Fibroblast of pulmonary artery (primary cell): ENCODE measurements around the gene GSG1.

Source experiments
- DNase-seq: peaks from one replicate; pipeline ENCODE4 v3.0.0-alpha.2; 2010; ENCODE audit warnings: low read depth
- H3K4me3 ChIP-seq: replicated peaks from 2 replicates; pipeline ENCODE4 v1.5.1; 2011; ENCODE audit warnings: low read depth, mild to moderate bottlenecking, control low read depth, low read length, moderate library complexity
- CTCF ChIP-seq: IDR thresholded peaks from 2 replicates; pipeline ENCODE4 v1.5.1; 2011; ENCODE audit warnings: mild to moderate bottlenecking, control low read depth, low read length, inconsistent platforms; ENCODE audit errors: missing control alignments

The GSG1 gene

DNA sequence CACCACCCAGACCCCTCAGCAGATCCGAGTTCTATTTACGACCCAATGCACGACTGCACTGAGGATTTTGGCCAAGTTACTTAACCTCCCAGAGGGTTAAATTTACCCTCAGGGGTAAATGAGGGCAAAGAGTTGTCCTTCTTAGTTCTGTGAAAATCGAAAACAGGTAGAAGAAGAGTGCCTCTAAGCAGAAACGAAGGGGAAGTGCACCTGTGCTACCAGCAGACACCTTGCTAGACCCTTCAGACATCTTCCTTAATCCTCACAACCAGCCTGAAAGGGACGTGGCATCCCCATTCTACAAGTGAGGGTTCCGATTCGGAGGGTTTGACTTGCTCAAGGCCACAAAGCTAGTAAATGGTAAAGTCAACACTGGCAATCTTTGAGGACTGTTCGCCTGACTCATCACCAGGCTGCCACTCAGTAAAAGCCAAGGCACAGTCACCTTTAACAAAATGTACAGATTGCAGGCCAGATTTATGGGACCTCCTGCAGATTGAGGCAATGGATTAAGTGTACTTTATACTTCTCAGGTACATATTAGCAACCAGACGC, 1.6 kb downstream of the GSG1 start:
- peak overlapping the region; percentile 44 for H3K4me3 ChIP-seq
- no peak for TF ChIP-seq CTCF
- DNase-seq = no peak

GRCh38 chr12:13100882-13101769, 2.3 kb downstream of the GSG1 start:
- H3K4me3 ChIP-seq = peak overlapping the region; percentile 44
- no peak for TF ChIP-seq CTCF
- DNase-seq = peak; percentile 97

DNA sequence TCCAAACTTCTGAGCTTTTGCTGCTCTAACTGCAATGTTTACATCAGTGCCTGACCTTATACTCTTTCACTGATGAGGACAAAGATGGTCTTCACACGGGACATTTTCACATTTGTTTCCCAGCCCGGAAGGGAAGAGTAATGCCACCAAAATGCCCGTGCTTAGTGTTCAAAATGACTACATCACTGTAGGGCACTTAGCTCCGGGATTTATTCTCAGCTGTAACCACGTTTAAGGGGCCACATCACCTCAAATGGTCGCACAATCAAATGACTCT, 2.9 kb downstream of the GSG1 start:
- DNase-seq = no peak
- TF ChIP-seq CTCF = no peak
- H3K4me3 ChIP-seq = peak overlapping the region; percentile 30

DNA sequence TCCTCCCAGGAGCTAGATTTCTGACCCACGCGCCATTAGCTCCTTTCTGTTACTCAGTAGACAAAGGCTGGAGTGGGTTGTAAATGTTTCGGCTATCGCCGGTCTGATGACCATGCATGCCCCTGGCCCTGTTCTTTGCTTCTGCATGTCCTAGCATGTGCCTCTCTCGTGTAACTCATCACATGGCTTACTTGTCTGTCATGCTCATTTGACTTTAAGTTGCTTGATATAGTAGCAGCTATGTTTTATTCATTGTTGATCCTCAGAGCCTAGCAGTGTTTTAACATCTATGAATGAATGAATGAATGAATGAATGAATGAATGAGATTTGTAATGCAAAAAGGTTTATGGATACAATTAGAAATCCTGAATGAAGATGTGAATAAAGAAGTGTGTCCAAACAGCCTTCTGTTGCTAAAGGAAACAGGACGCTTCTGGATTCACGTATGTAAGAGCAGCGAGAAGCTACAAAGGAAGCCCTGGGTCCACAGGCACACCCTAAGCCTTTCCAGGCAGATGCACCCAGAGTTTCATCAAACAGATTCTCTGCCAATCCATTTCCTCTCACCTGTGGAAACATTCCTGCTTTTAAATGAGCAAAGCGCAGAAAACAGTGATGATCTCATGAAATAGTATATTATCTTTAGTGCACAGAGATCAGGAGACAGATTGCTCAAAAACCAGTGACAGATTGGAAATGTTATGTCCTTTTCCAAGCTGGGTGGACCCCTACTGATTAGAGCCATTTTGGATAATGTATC, 3.4 kb downstream of the GSG1 start:
- no peak for DNase-seq
- H3K4me3 ChIP-seq = no peak overlapping the region
- TF ChIP-seq CTCF = no peak

- no peak overlapping the region for H3K4me3 ChIP-seq
- TF ChIP-seq CTCF = no peak
- DNase-seq = no peak
Measured at GRCh38 chr12:13099066-13099843, 4.2 kb downstream of the GSG1 start.

DNA sequence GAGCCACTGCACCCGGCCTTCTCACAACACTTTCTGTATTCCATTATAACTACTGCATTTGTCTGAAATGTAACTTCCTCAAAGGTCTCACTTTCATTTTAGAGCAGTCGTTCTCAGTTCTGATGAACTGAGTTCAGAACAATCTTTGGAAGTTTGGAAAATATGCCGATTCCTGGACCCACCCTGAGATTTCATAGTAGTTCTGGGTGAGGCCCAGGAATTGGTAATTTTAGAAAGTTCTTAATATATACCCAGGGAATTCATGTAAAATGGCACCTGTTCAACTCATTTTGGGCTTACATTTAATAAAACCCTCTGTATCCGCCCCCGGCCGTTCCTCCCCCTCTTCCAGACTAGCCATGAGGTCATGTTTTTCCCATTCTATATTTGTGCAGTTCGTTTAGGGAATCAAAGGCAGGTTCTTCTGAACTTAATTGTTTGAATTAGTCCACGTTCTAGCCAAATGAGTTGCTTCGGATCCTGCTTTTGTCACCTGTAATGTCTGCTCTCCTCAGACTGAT, 5.9 kb downstream of the GSG1 start:
- no peak for TF ChIP-seq CTCF
- H3K4me3 ChIP-seq = peak overlapping the region; percentile 40
- DNase-seq = no peak
